ENCODE measurements around the gene NIPSNAP3A. TPM values are rescaled to one million over a fixed set of nuclear protein-coding genes. Genes with fewer than 3 reads are reported as not detected.
"Not testable (repeated sequence)": the region's sequence is repeated elsewhere in the genome, so short reads cannot be mapped to it uniquely, and the experiment has no call there.

NIPSNAP3A gene
- total RNA-seq: 25.6 TPM
- long read RNA-seq, transcript NIPSNAP3A-201 (6 exons, 1,633 nt): major isoform, 45 of 63 reads
- long read RNA-seq, partial matches to known transcripts: 10 of 63 reads
- long read RNA-seq, other reads (novel, unspliced or antisense): 8 of 63 reads

DNA sequence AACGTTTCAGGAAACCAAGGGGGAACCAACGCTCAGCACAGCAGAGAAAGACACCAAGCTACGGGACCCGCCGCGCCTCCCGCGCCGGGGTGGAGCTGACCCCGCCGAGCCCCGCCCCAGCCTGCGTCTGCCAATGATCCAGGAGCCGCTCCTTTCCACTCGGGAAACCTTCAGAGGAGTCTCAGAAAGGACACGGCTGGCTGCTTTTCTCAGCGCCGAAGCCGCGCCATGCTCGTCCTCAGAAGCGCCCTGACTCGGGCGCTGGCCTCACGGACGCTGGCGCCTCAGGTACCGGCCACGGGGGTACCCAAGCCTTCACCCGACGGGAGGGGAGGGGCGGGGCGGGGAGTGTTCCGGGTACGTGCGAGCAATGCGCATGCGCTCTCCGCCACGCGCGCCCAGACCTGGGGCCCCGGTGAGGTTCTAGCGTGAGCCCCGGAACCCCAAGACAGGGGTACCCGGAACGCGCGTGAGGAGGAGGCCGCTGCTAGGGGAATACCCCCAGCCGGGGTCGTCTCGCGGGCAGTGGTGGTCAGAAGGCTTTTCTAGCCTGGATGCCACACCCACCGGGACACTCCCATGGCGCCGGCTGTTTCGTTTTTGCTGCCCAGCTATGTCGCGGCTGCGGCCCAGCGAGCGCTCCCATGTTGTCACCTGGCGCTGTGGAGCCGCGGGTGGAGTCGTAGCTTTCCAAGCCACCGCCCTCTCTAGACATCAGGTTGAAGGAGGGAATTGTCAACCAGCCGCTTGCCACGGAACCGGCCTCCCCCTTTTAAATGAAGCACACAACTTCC, at the start of gene NIPSNAP3A:
NIPSNAP3A (plus strand) TSS at position 119 of the 794 bp plus-strand sequence; CDS start at position 229, 110 bp downstream.
- no peaks in the 10 kb centered on the region for H3K9me3 ChIP-seq
- TF ChIP-seq, protein P1, sequence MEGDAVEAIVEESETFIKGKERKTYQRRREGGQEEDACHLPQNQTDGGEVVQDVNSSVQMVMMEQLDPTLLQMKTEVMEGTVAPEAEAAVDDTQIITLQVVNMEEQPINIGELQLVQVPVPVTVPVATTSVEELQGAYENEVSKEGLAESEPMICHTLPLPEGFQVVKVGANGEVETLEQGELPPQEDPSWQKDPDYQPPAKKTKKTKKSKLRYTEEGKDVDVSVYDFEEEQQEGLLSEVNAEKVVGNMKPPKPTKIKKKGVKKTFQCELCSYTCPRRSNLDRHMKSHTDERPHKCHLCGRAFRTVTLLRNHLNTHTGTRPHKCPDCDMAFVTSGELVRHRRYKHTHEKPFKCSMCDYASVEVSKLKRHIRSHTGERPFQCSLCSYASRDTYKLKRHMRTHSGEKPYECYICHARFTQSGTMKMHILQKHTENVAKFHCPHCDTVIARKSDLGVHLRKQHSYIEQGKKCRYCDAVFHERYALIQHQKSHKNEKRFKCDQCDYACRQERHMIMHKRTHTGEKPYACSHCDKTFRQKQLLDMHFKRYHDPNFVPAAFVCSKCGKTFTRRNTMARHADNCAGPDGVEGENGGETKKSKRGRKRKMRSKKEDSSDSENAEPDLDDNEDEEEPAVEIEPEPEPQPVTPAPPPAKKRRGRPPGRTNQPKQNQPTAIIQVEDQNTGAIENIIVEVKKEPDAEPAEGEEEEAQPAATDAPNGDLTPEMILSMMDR (IDR thresholded peaks at IDR 0.05): no peak
- H3K4me1 ChIP-seq: peaks cover 22% of the 10 kb centered on the region
- peak within 1 kb of the TSS; percentile 94 for H3K27ac ChIP-seq
- H3K36me3 ChIP-seq: peaks cover 20% of the 10 kb centered on the region
- DNase-seq (peak; percentile 92), ATAC-seq (peak; percentile 96 to 97)
- intact Hi-C loops (cut with DNase I): no loop called here
- peak within 1 kb of the TSS; percentile 80 for H3K4me3 ChIP-seq
- no peaks in the 10 kb centered on the region for H3K27me3 ChIP-seq (ENCODE audit: low read depth)

DNA sequence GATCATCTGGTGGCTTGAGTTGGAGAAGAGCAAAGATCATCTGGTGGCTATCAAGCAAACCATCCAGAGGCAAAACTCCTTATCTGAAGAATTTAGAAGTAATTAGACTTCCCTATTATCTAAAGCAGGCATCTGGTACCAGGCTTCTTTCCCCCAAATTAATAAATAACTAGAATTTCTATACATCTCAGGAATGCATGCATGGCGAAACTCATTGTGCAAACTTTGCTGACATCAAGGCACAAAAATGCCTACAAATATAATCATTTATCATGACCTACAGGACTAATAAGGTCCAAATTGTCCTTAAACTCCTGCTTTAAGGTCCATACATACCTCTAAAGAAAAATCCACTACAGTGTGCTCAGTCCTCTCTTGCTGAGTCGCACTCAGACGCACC, 47.2 kb upstream of the NIPSNAP3A start:
- Histone ChIP-seq H3K4me3 (no peak overlapping the region), H3K9me3 (no peaks in the 10 kb centered on the region), H3K27ac (no peak overlapping the region), H3K4me1 (no peaks in the 10 kb centered on the region), H3K27me3 (ENCODE audit: low read depth) (no peaks in the 10 kb centered on the region), H3K36me3 (no peaks in the 10 kb centered on the region)
- intact Hi-C loops (cut with DNase I): no loop called here
- ATAC-seq (no peak), DNase-seq (no peak)
- TF ChIP-seq, protein P1 (IDR thresholded peaks at IDR 0.05): no peak

- intact Hi-C loops (cut with DNase I); H3K4me1 ChIP-seq; H3K4me3 ChIP-seq; DNase-seq; H3K9me3 ChIP-seq; ATAC-seq; H3K27me3 ChIP-seq (ENCODE audit: low read depth); H3K27ac ChIP-seq; H3K36me3 ChIP-seq: not testable (repeated sequence)
These were observed 38.7 kb upstream of the NIPSNAP3A start for GRCh38 chr9:104708737-104709136.

GRCh38 chr9:104711604-104712003, 35.9 kb upstream of the NIPSNAP3A start:
- no peak for ATAC-seq
- no peaks in the 10 kb centered on the region for H3K4me1 ChIP-seq

GRCh38 chr9:104725014-104725413, 22.5 kb upstream of the NIPSNAP3A start:
- DNase-seq: no peak
- H3K27me3 ChIP-seq (ENCODE audit: low read depth): no peaks in the 10 kb centered on the region

More at GRCh38 chr9:104711604-104712003, 35.9 kb upstream of the NIPSNAP3A start:
- intact Hi-C loops (cut with DNase I): no loop called here
- H3K27ac ChIP-seq: no peak overlapping the region
- no peak overlapping the region for H3K4me3 ChIP-seq
- TF ChIP-seq, protein P1 (IDR thresholded peaks at IDR 0.05): no peak
- DNase-seq: no peak
- no peaks in the 10 kb centered on the region for H3K27me3 ChIP-seq (ENCODE audit: low read depth)
- no peaks in the 10 kb centered on the region for H3K36me3 ChIP-seq
- no peaks in the 10 kb centered on the region for H3K9me3 ChIP-seq

More at GRCh38 chr9:104725014-104725413, 22.5 kb upstream of the NIPSNAP3A start:
- H3K4me1 ChIP-seq: no peaks in the 10 kb centered on the region
- TF ChIP-seq, protein P1 (IDR thresholded peaks at IDR 0.05): no peak
- no peaks in the 10 kb centered on the region for H3K36me3 ChIP-seq
- no peak overlapping the region for H3K4me3 ChIP-seq
- H3K9me3 ChIP-seq: no peaks in the 10 kb centered on the region
- H3K27ac ChIP-seq: no peak overlapping the region
- intact Hi-C loops (cut with DNase I): no loop called here
- no peak for ATAC-seq
